ENCODE results near the gene TSEN34.

The TSEN34 gene

DNA sequence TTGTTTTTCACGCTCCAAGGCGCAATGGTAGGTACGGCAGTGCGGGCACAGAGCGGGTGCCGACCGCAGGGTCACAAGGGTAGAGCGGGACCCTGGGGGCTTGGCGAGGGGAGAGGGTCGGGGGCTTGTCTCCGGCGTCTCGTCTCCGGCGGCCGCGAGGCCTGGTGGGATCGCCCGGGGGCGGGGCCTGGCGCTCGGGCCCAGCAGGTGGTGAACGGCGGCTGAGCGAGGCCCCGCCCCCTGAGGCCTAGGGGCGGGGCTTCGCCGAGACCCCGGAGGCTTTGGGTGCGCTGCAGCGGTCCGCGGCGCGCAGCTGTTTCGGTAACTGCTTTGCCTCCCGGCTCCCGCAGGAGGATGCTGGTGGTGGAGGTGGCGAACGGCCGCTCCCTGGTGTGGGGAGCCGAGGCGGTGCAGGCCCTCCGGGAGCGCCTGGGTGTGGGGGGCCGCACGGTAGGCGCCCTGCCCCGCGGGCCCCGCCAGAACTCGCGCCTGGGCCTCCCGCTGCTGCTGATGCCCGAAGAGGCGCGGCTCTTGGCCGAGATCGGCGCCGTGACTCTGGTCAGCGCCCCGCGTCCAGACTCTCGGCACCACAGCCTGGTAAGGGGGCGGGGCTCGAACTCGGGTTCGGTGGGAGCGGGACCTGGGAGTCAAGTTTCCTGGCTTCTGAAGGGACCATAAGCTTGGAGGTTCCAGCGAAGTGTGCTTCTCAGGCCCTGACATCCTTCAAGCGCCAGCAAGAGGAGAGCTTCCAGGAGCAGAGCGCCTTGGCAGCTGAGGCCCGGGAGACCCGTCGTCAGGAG, at the start of gene TSEN34:
TSS of gene TSEN34 (plus strand) at position 298 of the 800 bp plus-strand sequence. CDS start at position 355, 57 bp downstream.
- H3K4me3 ChIP-seq (ENCODE audit: low read depth, low read length), result peak within 1 kb of the TSS; percentile 64
- peak within 1 kb of the TSS; percentile 90 for H3K27ac ChIP-seq (ENCODE audit: extremely low read depth, low read depth, low read length)
- peaks cover 32 to 45% of the 10 kb centered on the region in 2 experiments for H3K36me3 ChIP-seq (ENCODE audit: control insufficient read depth in 2 of 2, insufficient read depth in 1 of 2, low read length in 2 of 2)
- ChIA-PET CTCF (interaction anchor here (0.7 to 1.5 kb wide), 6 partner anchors 8 to 75 kb away, joined by 3 to 5 read pairs (median 4); no protein-coding TSS in a partner anchor), POLR2A (interaction anchor here (0.7 to 6.4 kb wide), 10 partner anchors 9 to 272 kb away, joined by 3 to 241 read pairs (median 16); partner anchors contain the start of genes CNOT3, LENG1, LENG9 and PRPF31)
- peaks cover 14% of the 10 kb centered on the region for H3K4me1 ChIP-seq (ENCODE audit: control insufficient read depth, insufficient read depth, low read length)
- H3K9me3 ChIP-seq (ENCODE audit: control insufficient read depth, insufficient read depth, low read depth, low read length), result no peaks in the 10 kb centered on the region
- TF ChIP-seq KLF10 (tag by site-specific recombination; IDR thresholded peaks at IDR 0.05) (peak; percentile 88), ZBTB21 (tag by site-specific recombination; IDR thresholded peaks at IDR 0.05) (no peak), ZBTB7A (tag by site-specific recombination; IDR thresholded peaks at IDR 0.05; ENCODE audit: low read depth) (no peak), YY2 (tag by site-specific recombination; IDR thresholded peaks at IDR 0.05) (no peak), OSR2 (tag by site-specific recombination; IDR thresholded peaks at IDR 0.05) (0 out of 2 replicates have a peak, but pooled peaks have one; percentile 11), TRIM28 (IDR thresholded peaks at IDR 0.05; ENCODE audit: borderline replicate concordance, low read length) (no peak), ZNF610 (tag by site-specific recombination; IDR thresholded peaks at IDR 0.05; ENCODE audit: borderline replicate concordance) (0 out of 2 replicates have a peak, but pooled peaks have one; percentile 16), HOXC10 (CRISPR knock-in tag; IDR thresholded peaks at IDR 0.05) (peak; percentile 89; the same call in 1 of the 2 replicates), ZNF664 (tag by site-specific recombination; IDR thresholded peaks at IDR 0.05) (no peak), ZSCAN30 (tag by site-specific recombination; IDR thresholded peaks at IDR 0.05) (no peak), ZNF133 (tag by site-specific recombination; IDR thresholded peaks at IDR 0.05) (no peak), ZNF24 (tag by site-specific recombination; IDR thresholded peaks at IDR 0.05) (no peak), ZNF341 (tag by site-specific recombination; IDR thresholded peaks at IDR 0.05; ENCODE audit: low read depth) (peak; percentile 92), ZNF354C (tag by site-specific recombination; IDR thresholded peaks at IDR 0.05; ENCODE audit: borderline replicate concordance, low read depth) (no peak), ZNF302 (tag by site-specific recombination; IDR thresholded peaks at IDR 0.05; ENCODE audit: low read depth) (no peak), ZFHX2 (tag by site-specific recombination; conservative IDR thresholded peaks at IDR 0.05) (peak; percentile 65; the same call in 1 of the 2 replicates), ZNF48 (tag by site-specific recombination; IDR thresholded peaks at IDR 0.05) (no peak), BCL11A (tag by site-specific recombination; IDR thresholded peaks at IDR 0.05; ENCODE audit: low read depth) (no peak)
- TF ChIP-seq, protein P1, sequence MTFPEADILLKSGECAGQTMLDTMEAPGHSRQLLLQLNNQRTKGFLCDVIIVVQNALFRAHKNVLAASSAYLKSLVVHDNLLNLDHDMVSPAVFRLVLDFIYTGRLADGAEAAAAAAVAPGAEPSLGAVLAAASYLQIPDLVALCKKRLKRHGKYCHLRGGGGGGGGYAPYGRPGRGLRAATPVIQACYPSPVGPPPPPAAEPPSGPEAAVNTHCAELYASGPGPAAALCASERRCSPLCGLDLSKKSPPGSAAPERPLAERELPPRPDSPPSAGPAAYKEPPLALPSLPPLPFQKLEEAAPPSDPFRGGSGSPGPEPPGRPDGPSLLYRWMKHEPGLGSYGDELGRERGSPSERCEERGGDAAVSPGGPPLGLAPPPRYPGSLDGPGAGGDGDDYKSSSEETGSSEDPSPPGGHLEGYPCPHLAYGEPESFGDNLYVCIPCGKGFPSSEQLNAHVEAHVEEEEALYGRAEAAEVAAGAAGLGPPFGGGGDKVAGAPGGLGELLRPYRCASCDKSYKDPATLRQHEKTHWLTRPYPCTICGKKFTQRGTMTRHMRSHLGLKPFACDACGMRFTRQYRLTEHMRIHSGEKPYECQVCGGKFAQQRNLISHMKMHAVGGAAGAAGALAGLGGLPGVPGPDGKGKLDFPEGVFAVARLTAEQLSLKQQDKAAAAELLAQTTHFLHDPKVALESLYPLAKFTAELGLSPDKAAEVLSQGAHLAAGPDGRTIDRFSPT (tag by site-specific recombination; IDR thresholded peaks at IDR 0.05), result peak; percentile 51; the same call in 1 of the 2 replicates
- TF ChIP-seq, protein P2, sequence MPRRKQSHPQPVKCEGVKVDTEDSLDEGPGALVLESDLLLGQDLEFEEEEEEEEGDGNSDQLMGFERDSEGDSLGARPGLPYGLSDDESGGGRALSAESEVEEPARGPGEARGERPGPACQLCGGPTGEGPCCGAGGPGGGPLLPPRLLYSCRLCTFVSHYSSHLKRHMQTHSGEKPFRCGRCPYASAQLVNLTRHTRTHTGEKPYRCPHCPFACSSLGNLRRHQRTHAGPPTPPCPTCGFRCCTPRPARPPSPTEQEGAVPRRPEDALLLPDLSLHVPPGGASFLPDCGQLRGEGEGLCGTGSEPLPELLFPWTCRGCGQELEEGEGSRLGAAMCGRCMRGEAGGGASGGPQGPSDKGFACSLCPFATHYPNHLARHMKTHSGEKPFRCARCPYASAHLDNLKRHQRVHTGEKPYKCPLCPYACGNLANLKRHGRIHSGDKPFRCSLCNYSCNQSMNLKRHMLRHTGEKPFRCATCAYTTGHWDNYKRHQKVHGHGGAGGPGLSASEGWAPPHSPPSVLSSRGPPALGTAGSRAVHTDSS (tag by site-specific recombination; IDR thresholded peaks at IDR 0.05), result no peak
- TF ChIP-seq, protein P3, sequence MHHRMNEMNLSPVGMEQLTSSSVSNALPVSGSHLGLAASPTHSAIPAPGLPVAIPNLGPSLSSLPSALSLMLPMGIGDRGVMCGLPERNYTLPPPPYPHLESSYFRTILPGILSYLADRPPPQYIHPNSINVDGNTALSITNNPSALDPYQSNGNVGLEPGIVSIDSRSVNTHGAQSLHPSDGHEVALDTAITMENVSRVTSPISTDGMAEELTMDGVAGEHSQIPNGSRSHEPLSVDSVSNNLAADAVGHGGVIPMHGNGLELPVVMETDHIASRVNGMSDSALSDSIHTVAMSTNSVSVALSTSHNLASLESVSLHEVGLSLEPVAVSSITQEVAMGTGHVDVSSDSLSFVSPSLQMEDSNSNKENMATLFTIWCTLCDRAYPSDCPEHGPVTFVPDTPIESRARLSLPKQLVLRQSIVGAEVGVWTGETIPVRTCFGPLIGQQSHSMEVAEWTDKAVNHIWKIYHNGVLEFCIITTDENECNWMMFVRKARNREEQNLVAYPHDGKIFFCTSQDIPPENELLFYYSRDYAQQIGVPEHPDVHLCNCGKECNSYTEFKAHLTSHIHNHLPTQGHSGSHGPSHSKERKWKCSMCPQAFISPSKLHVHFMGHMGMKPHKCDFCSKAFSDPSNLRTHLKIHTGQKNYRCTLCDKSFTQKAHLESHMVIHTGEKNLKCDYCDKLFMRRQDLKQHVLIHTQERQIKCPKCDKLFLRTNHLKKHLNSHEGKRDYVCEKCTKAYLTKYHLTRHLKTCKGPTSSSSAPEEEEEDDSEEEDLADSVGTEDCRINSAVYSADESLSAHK (tag by site-specific recombination; IDR thresholded peaks at IDR 0.05), result no peak
- TF ChIP-seq, protein P4, sequence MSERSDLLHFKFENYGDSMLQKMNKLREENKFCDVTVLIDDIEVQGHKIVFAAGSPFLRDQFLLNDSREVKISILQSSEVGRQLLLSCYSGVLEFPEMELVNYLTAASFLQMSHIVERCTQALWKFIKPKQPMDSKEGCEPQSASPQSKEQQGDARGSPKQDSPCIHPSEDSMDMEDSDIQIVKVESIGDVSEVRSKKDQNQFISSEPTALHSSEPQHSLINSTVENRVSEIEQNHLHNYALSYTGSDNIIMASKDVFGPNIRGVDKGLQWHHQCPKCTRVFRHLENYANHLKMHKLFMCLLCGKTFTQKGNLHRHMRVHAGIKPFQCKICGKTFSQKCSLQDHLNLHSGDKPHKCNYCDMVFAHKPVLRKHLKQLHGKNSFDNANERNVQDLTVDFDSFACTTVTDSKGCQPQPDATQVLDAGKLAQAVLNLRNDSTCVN (tag by site-specific recombination; optimal IDR thresholded peaks at IDR 0.05), result peak; percentile 89
- TF ChIP-seq, protein P5, sequence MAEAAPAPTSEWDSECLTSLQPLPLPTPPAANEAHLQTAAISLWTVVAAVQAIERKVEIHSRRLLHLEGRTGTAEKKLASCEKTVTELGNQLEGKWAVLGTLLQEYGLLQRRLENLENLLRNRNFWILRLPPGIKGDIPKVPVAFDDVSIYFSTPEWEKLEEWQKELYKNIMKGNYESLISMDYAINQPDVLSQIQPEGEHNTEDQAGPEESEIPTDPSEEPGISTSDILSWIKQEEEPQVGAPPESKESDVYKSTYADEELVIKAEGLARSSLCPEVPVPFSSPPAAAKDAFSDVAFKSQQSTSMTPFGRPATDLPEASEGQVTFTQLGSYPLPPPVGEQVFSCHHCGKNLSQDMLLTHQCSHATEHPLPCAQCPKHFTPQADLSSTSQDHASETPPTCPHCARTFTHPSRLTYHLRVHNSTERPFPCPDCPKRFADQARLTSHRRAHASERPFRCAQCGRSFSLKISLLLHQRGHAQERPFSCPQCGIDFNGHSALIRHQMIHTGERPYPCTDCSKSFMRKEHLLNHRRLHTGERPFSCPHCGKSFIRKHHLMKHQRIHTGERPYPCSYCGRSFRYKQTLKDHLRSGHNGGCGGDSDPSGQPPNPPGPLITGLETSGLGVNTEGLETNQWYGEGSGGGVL (tag by site-specific recombination; IDR thresholded peaks at IDR 0.05), result no peak
- TF ChIP-seq, protein P6, sequence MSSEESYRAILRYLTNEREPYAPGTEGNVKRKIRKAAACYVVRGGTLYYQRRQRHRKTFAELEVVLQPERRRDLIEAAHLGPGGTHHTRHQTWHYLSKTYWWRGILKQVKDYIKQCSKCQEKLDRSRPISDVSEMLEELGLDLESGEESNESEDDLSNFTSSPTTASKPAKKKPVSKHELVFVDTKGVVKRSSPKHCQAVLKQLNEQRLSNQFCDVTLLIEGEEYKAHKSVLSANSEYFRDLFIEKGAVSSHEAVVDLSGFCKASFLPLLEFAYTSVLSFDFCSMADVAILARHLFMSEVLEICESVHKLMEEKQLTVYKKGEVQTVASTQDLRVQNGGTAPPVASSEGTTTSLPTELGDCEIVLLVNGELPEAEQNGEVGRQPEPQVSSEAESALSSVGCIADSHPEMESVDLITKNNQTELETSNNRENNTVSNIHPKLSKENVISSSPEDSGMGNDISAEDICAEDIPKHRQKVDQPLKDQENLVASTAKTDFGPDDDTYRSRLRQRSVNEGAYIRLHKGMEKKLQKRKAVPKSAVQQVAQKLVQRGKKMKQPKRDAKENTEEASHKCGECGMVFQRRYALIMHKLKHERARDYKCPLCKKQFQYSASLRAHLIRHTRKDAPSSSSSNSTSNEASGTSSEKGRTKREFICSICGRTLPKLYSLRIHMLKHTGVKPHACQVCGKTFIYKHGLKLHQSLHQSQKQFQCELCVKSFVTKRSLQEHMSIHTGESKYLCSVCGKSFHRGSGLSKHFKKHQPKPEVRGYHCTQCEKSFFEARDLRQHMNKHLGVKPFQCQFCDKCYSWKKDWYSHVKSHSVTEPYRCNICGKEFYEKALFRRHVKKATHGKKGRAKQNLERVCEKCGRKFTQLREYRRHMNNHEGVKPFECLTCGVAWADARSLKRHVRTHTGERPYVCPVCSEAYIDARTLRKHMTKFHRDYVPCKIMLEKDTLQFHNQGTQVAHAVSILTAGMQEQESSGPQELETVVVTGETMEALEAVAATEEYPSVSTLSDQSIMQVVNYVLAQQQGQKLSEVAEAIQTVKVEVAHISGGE (tag by site-specific recombination; conservative IDR thresholded peaks at IDR 0.05; ENCODE audit: low read depth), result 0 out of 2 replicates have a peak, but pooled peaks have one; percentile 17

Measured in HEK293 (cell line).